GM18951 (cell line): ENCODE data around the gene CCNYL1.

Experiments
- POLR2A ChIP-seq: IDR thresholded peaks from 4 replicates; pipeline ENCODE4 v1.6.1; 2011; ENCODE audit warnings: mild to moderate bottlenecking; ENCODE audit not compliant: insufficient read length, insufficient read depth; ENCODE audit errors: extremely low read depth
- in situ Hi-C: fragments of 300-500 bp; cut with MboI; formaldehyde crosslinking; loops from one replicate; pipeline ENCODE4 v1.12.0; 2022; ENCODE audit warnings: low sequenced_read_pairs, mixed read lengths, inconsistent platforms; ENCODE audit not compliant: unreplicated experiment

The CCNYL1 gene

DNA sequence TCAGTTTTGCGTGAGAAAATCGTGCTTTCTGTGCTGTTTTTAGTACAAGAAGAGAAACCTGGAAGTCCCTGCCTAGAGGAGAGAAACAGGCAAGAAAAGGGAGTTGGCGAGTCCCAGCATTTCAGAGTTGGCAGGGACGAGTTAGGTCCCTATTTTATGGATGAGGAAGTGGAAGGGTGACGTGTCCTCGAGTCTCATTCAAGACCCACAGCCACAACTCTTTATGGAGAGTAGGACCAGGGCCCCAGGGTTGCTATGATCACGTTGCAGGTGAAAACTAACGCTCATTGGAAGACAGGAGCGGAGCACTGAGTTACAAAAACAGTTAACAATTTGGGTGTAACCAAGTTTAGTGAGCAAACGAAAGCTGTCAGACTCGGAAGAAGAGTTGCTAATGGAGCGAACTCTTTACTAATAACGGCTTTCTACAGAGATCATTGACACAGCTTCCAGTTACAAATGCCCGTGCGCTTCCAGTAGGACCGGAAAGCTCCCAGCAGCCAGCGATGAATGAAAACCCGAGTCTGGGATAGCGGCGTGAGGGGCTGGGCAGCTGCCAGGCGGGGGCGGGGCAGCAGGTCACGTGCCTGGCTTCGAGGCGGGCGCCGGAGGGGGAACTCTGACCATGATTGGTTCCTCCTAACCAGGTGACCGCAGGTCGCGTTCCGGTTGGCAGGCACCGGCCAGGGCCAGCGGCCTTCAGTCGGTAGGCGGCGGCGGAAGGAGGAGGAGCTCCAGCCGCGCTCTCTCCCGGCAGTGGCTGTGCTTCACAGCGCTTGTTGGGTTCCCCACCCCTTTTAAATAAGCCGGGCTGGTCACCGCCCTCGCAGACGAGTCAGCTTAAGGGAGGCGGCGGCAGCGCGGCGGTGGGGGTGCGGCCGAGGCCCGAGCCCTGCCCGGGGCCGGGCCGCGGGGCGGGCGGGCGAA is at the start of gene CCNYL1:
Gene CCNYL1, plus strand, starts transcription at position 827 of the 927 bp plus-strand sequence. CDS start 257 bp downstream, outside the sequence.
- peak; percentile 90 for TF ChIP-seq POLR2A
- in situ Hi-C loops = no loop called here

DNA sequence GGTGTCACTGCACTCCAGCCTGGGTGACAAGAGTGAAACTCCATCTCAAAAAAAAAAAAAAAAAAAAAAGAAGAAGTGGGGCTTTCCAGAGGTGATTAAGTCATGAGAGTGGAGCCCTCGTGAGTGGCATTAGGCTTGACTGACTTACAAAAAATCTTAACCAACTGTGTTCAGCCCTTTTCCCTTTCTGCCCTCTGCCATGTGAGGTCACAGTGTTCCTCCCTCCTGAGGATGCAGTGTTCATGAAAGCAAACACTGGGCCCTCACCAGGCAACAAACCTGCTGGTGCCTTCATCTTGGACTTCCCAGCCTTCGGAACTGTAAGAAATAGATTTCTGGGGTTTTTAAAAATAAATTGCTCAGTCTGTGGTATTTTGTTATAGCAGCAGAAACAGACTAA is 49.2 kb upstream of the CCNYL1 start:
- TF ChIP-seq POLR2A = peak; percentile 36
- in situ Hi-C loops = no loop called here

DNA sequence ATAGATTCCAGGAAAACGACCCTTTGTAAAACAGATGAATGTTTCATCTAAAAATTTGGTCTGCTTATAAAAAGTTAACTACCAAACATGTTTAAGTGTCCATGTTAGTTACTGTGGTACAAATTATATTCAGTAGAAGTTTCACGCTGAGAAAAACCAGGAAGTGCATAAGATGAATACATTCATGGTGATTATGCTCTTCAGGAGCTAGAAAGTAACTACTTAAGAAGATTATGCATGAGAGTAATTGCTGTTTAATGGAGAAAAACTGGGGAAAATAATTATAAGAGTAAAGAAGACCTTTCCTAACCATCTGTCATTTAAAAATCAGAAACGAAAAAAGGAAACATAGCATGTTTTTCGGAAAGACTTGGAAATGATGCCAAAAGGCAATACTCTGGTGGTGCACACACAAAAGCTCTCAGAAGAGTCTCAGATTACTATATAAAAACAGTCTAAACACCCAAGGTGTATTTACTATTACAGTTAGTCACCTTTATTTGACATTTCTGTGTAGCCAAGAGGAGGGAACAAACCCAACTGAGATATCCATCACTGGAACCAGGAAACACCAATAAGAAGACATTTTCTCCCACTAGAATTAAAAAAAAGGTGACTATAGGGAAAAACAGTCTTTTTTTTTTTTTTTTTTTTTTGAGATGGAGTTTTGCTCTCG is 47.4 kb upstream of the CCNYL1 start:
- TF ChIP-seq POLR2A = no peak
- in situ Hi-C loops = no loop called here

DNA sequence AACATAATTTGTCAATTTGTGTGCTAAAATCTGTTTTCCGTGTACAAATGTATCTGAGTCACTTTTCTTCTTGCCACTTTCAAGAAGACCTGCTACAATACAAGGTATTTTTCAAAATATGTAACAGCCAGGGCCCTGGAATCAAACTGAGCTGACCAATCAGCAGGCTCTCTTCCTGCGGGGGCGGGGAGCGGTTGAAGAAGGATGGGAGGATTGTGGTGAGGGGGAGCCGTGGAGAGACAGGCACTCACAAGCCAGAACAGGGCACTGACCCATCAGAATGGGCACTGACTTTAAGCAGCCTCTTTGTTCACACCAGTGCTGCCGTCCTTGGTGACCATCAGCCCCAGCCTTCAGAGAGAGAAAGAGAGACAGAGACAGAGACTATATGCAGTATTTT is 40.6 kb upstream of the CCNYL1 start:
- in situ Hi-C loops = no loop called here
- TF ChIP-seq POLR2A = no peak

DNA sequence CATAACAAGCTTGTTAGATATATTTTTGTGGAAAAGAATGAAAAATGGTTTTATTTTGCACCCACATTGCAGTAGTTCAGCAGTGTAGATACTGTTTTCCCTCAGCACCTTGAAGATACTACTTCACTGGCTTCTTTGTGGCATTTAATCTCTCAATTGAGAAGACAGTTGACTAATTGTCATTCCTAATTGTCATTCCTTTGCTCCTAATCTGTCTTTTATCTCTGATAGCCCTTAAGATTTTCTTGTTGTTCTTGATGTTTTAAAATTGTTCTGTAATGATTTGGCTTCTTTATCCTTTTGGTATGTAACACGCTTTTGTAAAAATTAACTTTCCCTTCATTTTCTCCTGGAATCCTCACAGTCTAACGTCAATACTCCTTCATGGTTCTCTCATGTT is 38.0 kb upstream of the CCNYL1 start:
- TF ChIP-seq POLR2A = no peak
- in situ Hi-C loops = no loop called here

DNA sequence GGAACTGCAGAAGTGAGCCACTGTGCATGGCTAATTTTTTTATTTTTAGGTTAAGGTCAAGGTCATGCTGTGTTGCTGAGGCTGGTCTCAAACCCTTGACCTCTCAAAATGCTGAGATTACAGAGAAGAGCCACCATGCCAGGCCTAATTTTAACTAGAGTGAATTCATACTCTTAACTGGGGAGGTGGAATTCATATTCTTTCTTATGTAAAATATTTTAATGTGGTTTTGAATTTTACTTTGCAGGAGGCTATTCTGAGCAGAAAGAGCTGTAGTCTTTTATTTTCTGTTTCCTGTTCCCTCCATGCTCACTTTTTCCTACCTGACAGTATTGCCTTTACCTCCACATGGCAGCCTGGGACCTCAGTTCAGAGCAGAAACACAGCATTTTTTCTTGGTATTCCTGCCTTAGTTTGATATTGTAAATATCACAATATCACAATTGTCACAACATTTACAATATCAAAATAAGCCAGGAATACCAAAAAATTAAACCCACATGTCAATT is 37.1 kb upstream of the CCNYL1 start:
- no peak for TF ChIP-seq POLR2A
- in situ Hi-C loops = no loop called here

DNA sequence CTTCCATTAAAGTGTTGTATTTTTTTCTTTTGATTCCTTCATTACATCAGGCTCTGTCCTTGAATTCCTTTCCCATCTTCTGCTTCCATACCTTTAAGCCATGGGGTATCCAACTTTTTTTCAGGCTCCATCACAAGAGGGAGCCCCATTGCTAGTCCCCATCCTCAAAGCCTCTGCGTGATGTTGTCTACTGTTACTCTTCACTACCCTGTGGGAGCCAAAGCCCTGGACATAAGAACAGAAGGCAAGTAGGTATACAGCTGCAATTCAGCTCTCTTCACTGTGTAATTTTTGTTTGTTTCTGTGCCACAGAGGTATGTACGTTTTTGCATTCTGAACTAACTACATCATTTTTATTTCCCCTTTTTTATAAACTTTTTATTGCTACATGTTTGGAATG is 36.6 kb upstream of the CCNYL1 start:
- TF ChIP-seq POLR2A = no peak
- in situ Hi-C loops = no loop called here

DNA sequence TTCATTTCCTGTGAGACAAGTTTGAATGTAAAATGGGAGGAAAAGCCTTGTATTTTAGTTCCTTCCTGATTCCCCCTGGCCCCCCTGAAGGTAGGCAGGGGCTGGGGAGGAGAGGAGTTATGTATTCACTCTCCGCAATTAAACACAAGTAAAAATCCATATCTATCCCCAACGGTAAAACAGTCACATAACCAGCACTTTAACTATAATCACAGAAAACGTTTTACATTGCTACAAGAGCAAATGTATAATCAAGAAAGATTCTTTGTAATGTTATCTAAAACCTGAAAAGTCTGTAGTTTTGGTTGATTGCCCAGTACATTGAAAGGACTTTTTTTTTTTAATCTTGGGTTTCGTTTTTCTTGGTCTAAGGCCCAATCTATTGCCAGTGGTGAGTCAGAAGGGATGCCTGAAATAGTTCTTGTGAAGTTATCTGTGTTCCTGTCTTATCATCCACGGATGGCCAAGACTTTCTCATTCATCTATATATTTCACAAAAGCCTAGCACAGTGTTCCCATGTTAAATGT is 34.5 kb upstream of the CCNYL1 start:
- no peak for TF ChIP-seq POLR2A
- in situ Hi-C loops = no loop called here

DNA sequence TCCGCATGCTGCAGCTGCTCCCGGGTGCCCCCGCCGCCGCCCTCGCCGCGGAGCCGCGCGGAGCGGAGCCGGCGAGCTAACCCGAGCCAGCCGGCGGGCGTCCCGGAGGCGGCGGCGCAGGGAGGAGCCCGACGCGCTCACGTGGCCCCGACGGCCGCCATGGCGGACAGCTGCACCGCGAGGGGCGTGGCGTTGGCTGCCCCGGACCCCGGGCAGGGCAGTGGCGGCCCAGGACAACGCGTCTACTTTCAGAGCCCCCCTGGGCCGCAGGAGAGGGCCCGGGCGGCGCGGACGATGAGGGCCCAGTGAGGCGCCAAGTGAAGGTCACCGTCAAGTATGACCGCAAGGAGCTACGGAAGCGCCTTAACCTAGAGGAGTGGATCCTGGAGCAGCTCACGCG is 30.0 kb upstream of the CCNYL1 start:
- no peak for TF ChIP-seq POLR2A
- in situ Hi-C loops = no loop called here

DNA sequence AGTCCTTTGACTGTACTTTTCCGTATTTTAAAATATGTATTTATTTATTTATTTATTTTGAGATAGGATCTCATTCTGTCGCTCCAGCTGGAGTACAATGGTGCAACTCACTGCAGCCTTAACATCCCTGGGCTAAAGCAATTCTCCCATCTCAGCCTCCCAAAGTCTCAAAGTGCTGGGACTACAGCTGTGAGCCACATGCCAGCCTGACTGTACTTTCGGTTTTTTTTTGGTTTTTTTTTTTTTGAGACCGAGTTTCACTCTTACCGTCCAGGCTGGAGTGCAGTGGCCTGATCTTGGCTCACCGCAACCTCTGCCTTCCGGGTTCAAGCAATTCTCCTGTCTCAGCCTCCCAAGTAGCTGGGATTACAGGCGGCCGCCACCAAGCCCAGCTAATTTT is 28.9 kb upstream of the CCNYL1 start:
- no peak for TF ChIP-seq POLR2A
- in situ Hi-C loops = no loop called here

DNA sequence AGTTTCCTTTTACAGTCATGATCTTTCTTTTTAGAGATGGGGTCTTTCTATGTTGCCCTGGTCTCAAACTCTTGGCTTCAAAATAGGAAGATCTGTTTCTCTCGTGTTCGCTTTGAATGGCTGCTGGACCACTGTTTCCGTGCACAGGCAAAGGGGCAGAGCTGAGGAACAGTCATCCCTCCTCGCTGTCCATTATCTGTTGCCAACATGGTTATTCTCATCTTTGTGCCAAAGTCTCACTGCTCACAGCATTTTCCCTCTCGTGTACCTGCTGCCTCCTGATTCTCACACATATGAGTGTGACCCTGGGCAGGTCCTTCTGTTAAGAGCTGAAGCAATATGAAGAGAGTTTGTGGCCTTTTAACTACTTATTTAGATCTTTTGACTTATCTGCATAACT is 28.0 kb upstream of the CCNYL1 start:
- in situ Hi-C loops = no loop called here
- TF ChIP-seq POLR2A = no peak

DNA sequence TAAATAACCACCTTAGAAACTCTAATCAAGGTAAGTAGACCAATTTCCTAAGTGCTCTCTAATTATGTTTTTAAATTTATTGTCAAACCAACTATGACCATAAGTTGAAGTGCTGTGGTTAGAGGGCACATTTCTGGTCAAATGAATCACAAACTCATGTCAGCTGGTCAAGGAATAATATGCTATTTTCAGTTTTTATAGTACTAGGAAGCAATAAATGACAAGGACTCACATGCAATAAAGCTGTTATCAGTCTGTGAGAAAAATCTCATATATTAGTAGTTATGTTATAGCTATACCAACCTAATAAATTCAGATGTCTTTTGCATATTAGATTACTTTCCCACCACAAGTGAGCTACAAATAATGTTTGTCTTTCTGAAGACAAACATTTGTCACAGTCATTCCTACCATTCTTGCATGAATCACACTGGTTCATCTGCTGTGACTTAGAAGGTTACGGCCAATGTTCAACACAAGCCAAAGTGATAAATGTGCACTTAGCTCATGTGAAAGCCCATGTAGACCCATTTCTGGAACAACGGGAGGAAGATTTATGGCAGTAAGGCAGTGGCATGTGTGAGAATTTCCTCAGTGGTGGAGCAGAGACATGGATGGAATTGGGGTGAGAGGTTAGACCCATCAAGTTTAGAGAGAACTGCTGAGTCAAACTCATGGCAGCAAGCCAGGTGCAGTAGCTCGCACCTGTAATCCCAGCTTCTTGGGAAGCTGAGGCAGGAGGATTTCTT is 27.4 kb upstream of the CCNYL1 start:
- TF ChIP-seq POLR2A = no peak
- in situ Hi-C loops = no loop called here

DNA sequence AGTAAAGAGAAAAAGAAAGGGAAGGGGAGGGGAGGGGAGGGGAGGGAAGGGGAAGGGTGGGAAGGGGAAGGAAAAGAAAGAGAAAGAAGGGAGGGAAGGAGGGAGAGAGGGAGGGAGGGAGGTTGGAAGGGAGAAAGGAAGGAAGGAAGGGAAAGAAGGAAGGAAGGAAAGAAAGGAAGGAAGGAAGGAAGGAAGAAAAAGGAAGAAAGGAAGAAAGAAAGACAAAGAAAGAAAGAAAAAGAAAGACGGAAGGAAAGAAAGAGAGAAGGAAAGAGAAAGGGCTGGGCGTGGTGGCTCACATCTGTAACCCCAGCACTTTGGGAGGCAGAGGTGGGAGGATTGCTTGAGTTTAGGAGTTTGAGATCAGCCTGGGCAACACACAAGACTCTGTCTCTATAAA is 24.6 kb upstream of the CCNYL1 start:
- TF ChIP-seq POLR2A = no peak
- in situ Hi-C loops = no loop called here
